Pancreas (tissue), 10 donors: ENCODE data around the gene UBE3D. TPM values are rescaled to one million over a fixed set of nuclear protein-coding genes. Genes with fewer than 3 reads are reported as not detected.

Experiments used
- ATAC-seq, 4 donors: fragments of 200-7000 bp; cut with Tn5 transposase; one replicate each; pipeline versions ENCODE4 v1.8.0 to v1.9.1; 2020; ENCODE audit warnings: mild to moderate bottlenecking in 4 of 4, moderate library complexity in 4 of 4
- DNase-seq, 6 donors: peaks; one replicate each; pipeline ENCODE4 v3.0.0-alpha.2; 2020
- FAIRE-seq: peaks from 2 replicates; lab custom pipeline; 2012; peaks lifted over from hg19 to GRCh38; lab: Jason Lieb, UNC
- H3K27ac ChIP-seq, 4 donors: fragments of 200-600 bp; sonication (generic); 1 replicate in 3 of 4; 2 replicates in 1 of 4; pipeline versions ENCODE4 v1.5.0 to v1.8.0; 2020
- H3K27me3 ChIP-seq, 4 donors: fragments of 200-600 bp; one replicate each; pipeline ENCODE4 v1.8.0; 2021
- H3K36me3 ChIP-seq, 3 donors: fragments of 200-600 bp; sonication (generic) in 1 of 3; one replicate each; pipeline versions ENCODE4 v1.5.0 to v1.8.0; 2020 to 2021
- H3K4me1 ChIP-seq, 3 donors: fragments of 200-600 bp; one replicate each; pipeline ENCODE4 v1.8.0; 2021
- H3K4me3 ChIP-seq, 4 donors: fragments of 200-600 bp; sonication (generic) in 2 of 4; one replicate each; pipeline versions ENCODE4 v1.5.0 to v1.8.0; 2020 to 2021
- H3K9me3 ChIP-seq, 4 donors: fragments of 200-600 bp; one replicate each; pipeline ENCODE4 v1.8.0; 2021
- WGBS, 2 donors: extraction: QIAGEN DNeasy Blood & Tissue Kit; methylation state at CpG; one replicate each; pipeline ENCODE4 v1.1.7; 2013; 5-methylcytosine and 5-hydroxymethylcytosine counted together
- intact Hi-C, 3 donors: fragments of 100-400 bp; cut with DNase I; formaldehyde crosslinking; loops; one replicate each; pipeline versions ENCODE4 v1.11.1 to v1.14.2; 2022
- polyA plus RNA-seq, 2 donors: library from polyadenylated mRNA; stranded (reverse); fragments of 200-250 nt; gene quantifications; one replicate each; pipeline ENCODE4 v1.2.3, GENCODE V29; 2013
- total RNA-seq, 6 donors: library from RNA; stranded (reverse); fragmentation: NEBNext Ultra II Directional in 4 of 6; extraction: Animal tissue kit (Norgen Biotek cat#: 25700) in 4 of 6; gene quantifications; one replicate each; pipeline versions ENCODE4 v1.2.1 to v1.2.4, GENCODE V29; 2021 to 2023
- TF ChIP-seq, protein P1 (sequence below), 4 donors: fragments of 200-600 bp; sonication (generic) in 3 of 4; IDR thresholded peaks; one replicate each; pipeline versions ENCODE4 v1.5.0 to v1.8.0; 2021; ENCODE audit warnings: antibody characterized with exemption in 4 of 4
- donor health status: healthy with polysubstance abuse.
- donor health status: DM: no; HTN: no; CAD: no; lungs with moderate emphysema.
- donor health status: DM: no; HTN: no; CAD: no.
- donor health status: control.
- donor health status: control.
- donor health status: Bipolar disorder and iron deficiency.
- donor health status: DM: yes; HTN: yes; CAD: no.
- donor health status: DM: no; HTN: no; CAD: no.
- donor health status: DM: no; HTN: no; CAD: no.
- donor health status: DM: yes; HTN: yes; CAD: no.

Gene UBE3D
- total and polyA plus RNA-seq, 8 donors, result 3.2 to 6.9 (median 4.1) TPM

DNA sequence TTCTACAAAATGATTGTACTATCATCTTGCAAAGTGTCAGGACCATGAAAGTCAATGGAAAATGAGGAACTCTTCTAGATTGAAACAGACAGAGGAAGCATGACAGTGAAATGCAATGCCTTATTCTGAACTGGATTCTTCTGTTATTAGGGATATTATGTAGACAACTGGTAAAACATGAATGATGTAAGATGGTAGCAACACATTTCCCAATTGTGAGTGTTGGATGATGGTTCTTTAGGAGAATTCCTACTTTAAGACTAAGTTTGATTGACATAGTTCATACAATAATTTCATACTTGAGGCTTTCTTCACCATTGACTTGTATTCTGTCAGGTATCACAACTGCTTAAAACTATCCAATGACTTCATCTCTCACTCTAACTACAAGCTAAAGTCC, 4.5 kb downstream of the UBE3D start:
- Histone ChIP-seq H3K4me3 (no peak overlapping the region), H3K4me1 (peaks cover 0 to 7% (median 7%) of the 10 kb centered on the region in 3 donors), H3K27ac (no peak overlapping the region), H3K9me3 (no peaks in the 10 kb centered on the region), H3K36me3 (no peaks in the 10 kb centered on the region), H3K27me3 (no peaks in the 10 kb centered on the region)
- no peak for DNase-seq
- ATAC-seq, result no peak
- TF ChIP-seq, protein P1, sequence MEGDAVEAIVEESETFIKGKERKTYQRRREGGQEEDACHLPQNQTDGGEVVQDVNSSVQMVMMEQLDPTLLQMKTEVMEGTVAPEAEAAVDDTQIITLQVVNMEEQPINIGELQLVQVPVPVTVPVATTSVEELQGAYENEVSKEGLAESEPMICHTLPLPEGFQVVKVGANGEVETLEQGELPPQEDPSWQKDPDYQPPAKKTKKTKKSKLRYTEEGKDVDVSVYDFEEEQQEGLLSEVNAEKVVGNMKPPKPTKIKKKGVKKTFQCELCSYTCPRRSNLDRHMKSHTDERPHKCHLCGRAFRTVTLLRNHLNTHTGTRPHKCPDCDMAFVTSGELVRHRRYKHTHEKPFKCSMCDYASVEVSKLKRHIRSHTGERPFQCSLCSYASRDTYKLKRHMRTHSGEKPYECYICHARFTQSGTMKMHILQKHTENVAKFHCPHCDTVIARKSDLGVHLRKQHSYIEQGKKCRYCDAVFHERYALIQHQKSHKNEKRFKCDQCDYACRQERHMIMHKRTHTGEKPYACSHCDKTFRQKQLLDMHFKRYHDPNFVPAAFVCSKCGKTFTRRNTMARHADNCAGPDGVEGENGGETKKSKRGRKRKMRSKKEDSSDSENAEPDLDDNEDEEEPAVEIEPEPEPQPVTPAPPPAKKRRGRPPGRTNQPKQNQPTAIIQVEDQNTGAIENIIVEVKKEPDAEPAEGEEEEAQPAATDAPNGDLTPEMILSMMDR (IDR thresholded peaks at IDR 0.05), result no peak
- intact Hi-C loops, result loop anchor here in 1 of 3 donors (5.0 to 10.0 kb wide), 3 partner anchors 154 to 794 kb away; partner anchors contain the start of gene PRSS35
- FAIRE-seq, result no peak

DNA sequence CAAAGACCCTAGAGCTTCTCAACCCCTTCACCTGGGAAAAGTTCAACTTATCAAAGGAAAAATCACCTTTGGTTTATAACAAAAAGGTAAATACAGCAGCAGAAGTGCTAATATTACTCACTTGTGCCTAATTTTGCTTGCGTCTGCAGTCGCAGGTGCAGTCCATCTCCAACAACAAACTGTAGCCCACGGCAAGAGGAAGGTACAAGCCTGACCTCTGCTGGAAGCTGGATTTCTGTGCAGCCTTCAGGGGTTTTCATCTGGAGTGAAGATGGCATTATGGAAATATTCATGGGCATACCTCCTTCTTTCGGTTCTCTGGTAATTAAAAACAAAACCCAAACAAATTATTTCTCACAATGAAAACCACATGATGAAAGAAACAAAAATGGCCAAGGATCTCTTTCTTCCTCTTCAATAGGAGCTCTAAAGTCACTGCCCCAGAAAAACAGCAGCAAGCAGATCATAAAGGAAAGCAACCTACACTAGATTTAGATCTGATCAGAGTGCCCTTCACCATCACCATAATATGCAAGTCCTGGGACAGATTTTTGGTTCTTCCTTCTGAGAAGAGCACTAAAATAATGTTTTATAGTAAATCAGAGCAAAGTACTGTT, 7.8 kb downstream of the UBE3D start:
- no peak for FAIRE-seq
- H3K27ac ChIP-seq, result no peak overlapping the region
- intact Hi-C loops, result no loop called here
- no peaks in the 10 kb centered on the region for H3K36me3 ChIP-seq
- no peak overlapping the region for H3K4me3 ChIP-seq
- H3K9me3 ChIP-seq, result no peaks in the 10 kb centered on the region
- DNase-seq, result peak in 1 of 6 donors; percentile 44
- TF ChIP-seq, protein P1 (IDR thresholded peaks at IDR 0.05), result peak; percentile 24 to 63 (median 36)
- 22 to 25% methylated on average over 4 of the region's 4 CpGs for WGBS, 2 donors
- ATAC-seq, result peak; percentile 72 to 88 (median 86)
- H3K4me1 ChIP-seq, result no peaks in the 10 kb centered on the region
- no peaks in the 10 kb centered on the region for H3K27me3 ChIP-seq

DNA sequence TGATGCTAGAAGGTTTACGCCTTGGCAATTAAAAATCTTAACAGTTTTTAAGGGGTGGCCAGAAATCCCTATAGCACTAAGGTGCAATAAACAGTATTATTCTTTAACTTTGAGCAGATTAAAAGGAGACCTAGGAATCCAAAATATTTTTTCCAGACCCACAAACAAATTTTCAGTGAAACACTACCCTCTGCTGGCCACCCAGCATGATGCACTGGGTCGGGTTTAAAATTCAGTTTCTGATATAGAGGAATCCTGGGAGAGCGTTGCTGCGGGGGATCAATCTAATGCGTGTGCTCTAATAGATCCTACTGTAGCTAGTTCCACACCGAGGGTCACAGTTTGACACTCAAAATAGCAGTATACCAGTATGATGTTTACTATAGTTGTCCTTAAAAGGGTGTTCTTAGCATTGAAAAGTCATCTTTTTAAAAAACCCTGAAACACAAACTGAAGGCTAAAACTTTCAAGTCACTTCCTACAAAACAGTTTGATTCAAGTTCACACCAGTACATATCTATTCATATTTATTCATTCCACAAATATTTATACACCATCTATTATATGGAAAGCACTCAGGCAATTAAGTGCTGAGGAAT, 10.2 kb downstream of the UBE3D start:
- no peaks in the 10 kb centered on the region for H3K4me1 ChIP-seq
- no peaks in the 10 kb centered on the region for H3K36me3 ChIP-seq
- H3K27ac ChIP-seq, result no peak overlapping the region
- no peaks in the 10 kb centered on the region for H3K27me3 ChIP-seq
- no peak overlapping the region for H3K4me3 ChIP-seq
- DNase-seq (peak in 3 of 6 donors; percentile 18 to 61 (median 18)), ATAC-seq (peak in 3 of 4 donors; percentile 79 to 89 (median 84)), FAIRE-seq (no peak)
- intact Hi-C loops, result no loop called here
- no peaks in the 10 kb centered on the region for H3K9me3 ChIP-seq
- 15 to 17% methylated on average over 6 of the region's 6 CpGs for WGBS, 2 donors
- TF ChIP-seq, protein P1 (IDR thresholded peaks at IDR 0.05), result peak; percentile 62 to 84 (median 75)

DNA sequence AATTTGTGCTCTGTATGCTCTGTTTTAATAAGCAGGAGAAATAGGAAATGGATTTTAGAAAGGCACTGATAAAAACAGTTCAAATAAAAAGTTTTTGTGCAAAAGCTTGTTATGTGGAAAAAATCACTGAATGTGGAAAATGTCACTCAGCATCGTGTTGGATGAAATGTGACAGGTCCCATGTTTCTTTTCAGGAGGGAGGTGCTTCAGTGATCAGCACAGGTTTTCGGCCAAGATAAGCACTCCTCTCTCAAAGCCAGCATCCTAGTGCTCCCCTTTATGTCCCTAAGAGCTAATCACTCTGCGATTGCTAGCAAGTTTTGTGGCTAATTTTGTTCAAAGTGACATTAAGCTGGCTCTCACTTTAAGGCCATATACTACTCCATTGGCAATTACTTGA, 12.0 kb downstream of the UBE3D start:
- TF ChIP-seq, protein P1 (IDR thresholded peaks at IDR 0.05), result no peak
- ATAC-seq (no peak), FAIRE-seq (no peak), DNase-seq (no peak)
- Histone ChIP-seq H3K27me3 (no peaks in the 10 kb centered on the region), H3K36me3 (no peaks in the 10 kb centered on the region), H3K9me3 (no peaks in the 10 kb centered on the region), H3K27ac (no peak overlapping the region), H3K4me1 (no peaks in the 10 kb centered on the region), H3K4me3 (no peak overlapping the region)
- intact Hi-C loops, result loop anchor here in 1 of 3 donors (5.0 kb wide), 1 partner anchor 781 kb away; no protein-coding TSS in a partner anchor
- 77 to 86% methylated on average over 3 of the region's 3 CpGs for WGBS, 2 donors
